H1 (cell line): ENCODE results near the gene P3H3. TPM values are rescaled to one million over a fixed set of nuclear protein-coding genes. Genes with fewer than 3 reads are reported as not detected.

Source experiments
- CTCF ChIA-PET: fragments of 300-600 bp; sonication (Branson Sonifier 250); formaldehyde crosslinking; loops from one replicate; lab custom pipeline; 2021; ENCODE audit not compliant: partially characterized antibody; lab: Charles Lee
- POLR2A ChIA-PET: fragments of 300-600 bp; sonication (Branson Sonifier 250); formaldehyde crosslinking; loops from one replicate; lab custom pipeline; 2021; ENCODE audit warnings: inconsistent platforms; ENCODE audit not compliant: partially characterized antibody; lab: Charles Lee
- DNase-seq, 2 experiments: peaks; one replicate each; pipeline versions ENCODE4 v3.0.0 to v3.0.0-alpha.2; 2010 to 2022; ENCODE audit warnings: low spot score in 2 of 2, low read depth in 1 of 2, mixed read lengths in 1 of 2
- FAIRE-seq: peaks from 2 replicates; lab custom pipeline; 2011; peaks lifted over from hg19 to GRCh38; lab: Jason Lieb, UNC
- H2AFZ ChIP-seq: 2 replicates; pipeline ENCODE4 v1.8.1; 2012; ENCODE audit warnings: low read length, inconsistent platforms
- H2AK5ac ChIP-seq: 2 replicates; pipeline ENCODE4 v1.6.1; 2013; ENCODE audit warnings: low read depth, low read length
- H2BK120ac ChIP-seq: replicated peaks from 2 replicates; pipeline ENCODE3; 2013; ENCODE audit warnings: low read depth, low read length, inconsistent platforms
- H2BK12ac ChIP-seq: 2 replicates; pipeline ENCODE4 v1.6.1; 2013; ENCODE audit warnings: low read depth, low read length
- H2BK15ac ChIP-seq: 2 replicates; pipeline ENCODE4 v1.6.1; 2013; ENCODE audit warnings: low read length
- H2BK20ac ChIP-seq: 2 replicates; pipeline ENCODE4 v1.6.1; 2013; ENCODE audit warnings: low read length
- H2BK5ac ChIP-seq: 2 replicates; pipeline ENCODE4 v1.6.1; 2013; ENCODE audit warnings: low read depth, low read length
- H3K14ac ChIP-seq: 2 replicates; pipeline ENCODE4 v1.6.1; 2013; ENCODE audit warnings: inconsistent platforms; ENCODE audit not compliant: insufficient read length
- H3K18ac ChIP-seq: 2 replicates; pipeline ENCODE4 v1.6.1; 2013; ENCODE audit warnings: low read length; ENCODE audit errors: extremely low read depth
- H3K23ac ChIP-seq: 2 replicates; pipeline ENCODE4 v1.6.1; 2013; ENCODE audit warnings: inconsistent platforms; ENCODE audit not compliant: insufficient read length
- H3K23me2 ChIP-seq: 2 replicates; pipeline ENCODE4 v1.6.1; 2013; ENCODE audit warnings: low read depth, low read length
- H3K27ac ChIP-seq: 2 replicates; pipeline ENCODE4 v1.6.1; 2011; ENCODE audit warnings: low read depth, low read length, inconsistent platforms
- H3K27me3 ChIP-seq, 4 experiments: replicated peaks in 1 of 4; 1 replicate in 1 of 4; 2 replicates in 3 of 4; pipeline versions ENCODE4 v1.6.1 to v1.8.1; 2011 to 2013; ENCODE audit warnings: low read length in 3 of 4, mild to moderate bottlenecking in 3 of 4, inconsistent platforms in 2 of 4, mixed read lengths in 2 of 4, moderate library complexity in 1 of 4; ENCODE audit not compliant: control insufficient read depth in 3 of 4, insufficient read depth in 3 of 4; ENCODE audit errors: extremely low read depth in 1 of 4
- H3K36me3 ChIP-seq, 4 experiments: 2 replicates each; pipeline versions ENCODE4 v1.6.1 to v1.8.1; 2011 to 2013; ENCODE audit warnings: mild to moderate bottlenecking in 4 of 4, low read length in 3 of 4, moderate library complexity in 2 of 4, control low read depth in 1 of 4, inconsistent platforms in 1 of 4; ENCODE audit not compliant: insufficient read depth in 4 of 4, control insufficient read depth in 2 of 4
- H3K4ac ChIP-seq: replicated peaks from 2 replicates; pipeline ENCODE3; 2013; ENCODE audit warnings: low read length, low read depth, mixed read lengths, inconsistent platforms; ENCODE audit not compliant: insufficient read length
- H3K4me1 ChIP-seq, 4 experiments: replicated peaks in 1 of 4; 1 replicate in 1 of 4; 2 replicates in 3 of 4; pipeline versions ENCODE4 v1.6.1 to v1.8.1; 2011 to 2013; ENCODE audit warnings: low read length in 3 of 4, inconsistent platforms in 2 of 4, mixed read lengths in 1 of 4; ENCODE audit not compliant: insufficient read depth in 4 of 4, control insufficient read depth in 3 of 4
- H3K4me2 ChIP-seq, 2 experiments: 2 replicates each; pipeline versions ENCODE4 v1.6.1 to v1.8.1; 2011 to 2013; ENCODE audit warnings: low read depth in 2 of 2, low read length in 2 of 2, control low read depth in 1 of 2, inconsistent platforms in 1 of 2, mild to moderate bottlenecking in 1 of 2; ENCODE audit not compliant: insufficient read depth in 1 of 2
- H3K4me3 ChIP-seq, 4 experiments: fragments of 200-600, 300-600 bp in 1 of 4; sonication (generic), shearing (Covaris generic), sonication (Bioruptor Twin) in 1 of 4; 2 replicates each; pipeline versions ENCODE4 v1.5.1 to v1.8.1; 2011 to 2016; ENCODE audit warnings: low read length in 4 of 4, low read depth in 3 of 4, control low read depth in 2 of 4, inconsistent platforms in 2 of 4, mild to moderate bottlenecking in 2 of 4, mixed read lengths in 1 of 4, moderate library complexity in 1 of 4; ENCODE audit not compliant: insufficient read depth in 2 of 4; ENCODE audit errors: extremely low read depth in 1 of 4
- H3K56ac ChIP-seq: replicated peaks from 2 replicates; pipeline ENCODE3; 2013; ENCODE audit warnings: low read depth, mild to moderate bottlenecking, mixed read lengths, low read length, inconsistent platforms; ENCODE audit not compliant: insufficient read length
- H3K79me1 ChIP-seq: 2 replicates; pipeline ENCODE4 v1.6.1; 2013; ENCODE audit warnings: low read depth, low read length, control low read depth
- H3K79me2 ChIP-seq, 2 experiments: 2 replicates each; pipeline versions ENCODE4 v1.6.1 to v1.8.1; 2012 to 2013; ENCODE audit warnings: low read length in 2 of 2, mild to moderate bottlenecking in 2 of 2, inconsistent platforms in 1 of 2; ENCODE audit not compliant: insufficient read depth in 2 of 2, control insufficient read depth in 1 of 2
- H3K9ac ChIP-seq, 4 experiments: replicated peaks in 1 of 4; 1 replicate in 1 of 4; 2 replicates in 3 of 4; pipeline versions ENCODE4 v1.6.1 to v1.8.1; 2011 to 2013; ENCODE audit warnings: low read depth in 3 of 4, low read length in 3 of 4, control low read depth in 2 of 4, mild to moderate bottlenecking in 2 of 4, moderate library complexity in 2 of 4, inconsistent platforms in 1 of 4; ENCODE audit errors: extremely low read depth in 1 of 4
- H3K9me3 ChIP-seq, 2 experiments: 2 replicates each; pipeline versions ENCODE4 v1.6.1 to v1.8.1; 2012 to 2013; ENCODE audit warnings: mild to moderate bottlenecking in 2 of 2, moderate library complexity in 2 of 2, control low read depth in 1 of 2, inconsistent platforms in 1 of 2, low read depth in 1 of 2, low read length in 1 of 2, mixed read lengths in 1 of 2; ENCODE audit not compliant: insufficient read depth in 2 of 2
- H4K20me1 ChIP-seq, 2 experiments: replicated peaks in 1 of 2; 2 replicates each; pipeline versions ENCODE3 to v1.8.1; 2011 to 2013; ENCODE audit warnings: inconsistent platforms in 2 of 2, low read length in 2 of 2, mild to moderate bottlenecking in 1 of 2; ENCODE audit not compliant: insufficient read depth in 2 of 2, control insufficient read depth in 1 of 2
- H4K5ac ChIP-seq: 2 replicates; pipeline ENCODE4 v1.6.1; 2013; ENCODE audit warnings: low read length, low read depth, mixed read lengths, inconsistent platforms; ENCODE audit not compliant: insufficient read length
- H4K8ac ChIP-seq: 2 replicates; pipeline ENCODE4 v1.8.0; 2013; ENCODE audit warnings: mild to moderate bottlenecking, moderate library complexity, low read length, inconsistent platforms; ENCODE audit not compliant: insufficient read depth; ENCODE audit errors: extremely low read depth
- H4K91ac ChIP-seq: replicated peaks from 2 replicates; pipeline ENCODE3; 2013; ENCODE audit warnings: low read length, mixed read lengths, inconsistent platforms; ENCODE audit not compliant: insufficient read length
- BACH1 ChIP-seq: IDR thresholded peaks from 2 replicates; pipeline ENCODE4 v1.6.1; 2012; ENCODE audit warnings: low read length, improper control_type of control experiment
- EP300 ChIP-seq, 2 experiments: IDR thresholded peaks; 1 replicate in 1 of 2; 2 replicates in 1 of 2; pipeline ENCODE4 v1.6.1; 2011 to 2012; ENCODE audit warnings: low read depth in 2 of 2, low read length in 2 of 2, mild to moderate bottlenecking in 2 of 2, borderline replicate concordance in 1 of 2, inconsistent platforms in 1 of 2, moderate library complexity in 1 of 2
- FOSL1 ChIP-seq: IDR thresholded peaks from 2 replicates; pipeline ENCODE4 v1.6.1; 2011; ENCODE audit warnings: mild to moderate bottlenecking, low read depth, low read length, moderate library complexity; ENCODE audit not compliant: insufficient read depth
- HDAC6 ChIP-seq: IDR thresholded peaks from one replicate; pipeline ENCODE4 v1.7.1; 2012; ENCODE audit warnings: low read depth, mild to moderate bottlenecking, inconsistent platforms, low read length, moderate library complexity
- KDM5A ChIP-seq: fragments of 200-600 bp; IDR thresholded peaks from 2 replicates; pipeline ENCODE4 v1.7.1; 2012; ENCODE audit warnings: mild to moderate bottlenecking, low read length, inconsistent platforms, mixed read lengths
- MAX ChIP-seq: IDR thresholded peaks from 2 replicates; pipeline ENCODE4 v1.6.1; 2012; ENCODE audit warnings: inconsistent platforms
- NANOG ChIP-seq: IDR thresholded peaks from 2 replicates; pipeline ENCODE4 v1.6.1; 2011; ENCODE audit warnings: low read length, low read depth, mild to moderate bottlenecking, inconsistent platforms; ENCODE audit not compliant: insufficient read depth, poor library complexity, severe bottlenecking
- PHF8 ChIP-seq: fragments of 200-600 bp; sonication (generic); conservative IDR thresholded peaks from 2 replicates; pipeline ENCODE4 v1.7.1; 2012; ENCODE audit warnings: low read depth, mild to moderate bottlenecking, inconsistent platforms, low read length, moderate library complexity
- POLR2A ChIP-seq, 2 experiments: IDR thresholded peaks; 1 replicate in 1 of 2; 2 replicates in 1 of 2; pipeline ENCODE4 v1.6.1; 2011; ENCODE audit warnings: low read depth in 2 of 2, low read length in 2 of 2, mild to moderate bottlenecking in 2 of 2; ENCODE audit errors: control extremely low read depth in 1 of 2
- SUZ12 ChIP-seq: fragments of 200-600 bp; sonication (generic); IDR thresholded peaks from 2 replicates; pipeline ENCODE4 v1.6.1; 2012; ENCODE audit warnings: mild to moderate bottlenecking, inconsistent platforms, low read length, moderate library complexity, mixed read lengths
- TCF12 ChIP-seq: IDR thresholded peaks from 2 replicates; pipeline ENCODE4 v1.6.1; 2011; ENCODE audit warnings: low read depth, mild to moderate bottlenecking, low read length
- WGBS, 2 experiments: shearing (Covaris generic) in 1 of 2; methylation state at CpG; one replicate each; pipeline versions ENCODE4 v1.1.6 to v1.1.7; 2013 to 2015; ENCODE audit warnings: low lambda C conversion rate in 2 of 2, mixed read lengths in 2 of 2, inconsistent platforms in 1 of 2, low coverage in 1 of 2, missing lambda C conversion rate in 1 of 2; ENCODE audit not compliant: insufficient replicate concordance in 2 of 2, insufficient coverage in 1 of 2, insufficient read length in 1 of 2; ENCODE audit errors: extremely low coverage in 1 of 2, missing lambda C conversion rate in 1 of 2; 5-methylcytosine and 5-hydroxymethylcytosine counted together
- polyA plus RNA-seq, 7 experiments: library from polyadenylated mRNA; depleted of rRNA in 3 of 7; stranded (reverse) in 5 of 7; unstranded in 2 of 7; fragments of >200 nt in 5 of 7; fragments of 200-250 nt in 2 of 7; gene quantifications; 1 replicate in 5 of 7; 2 replicates in 1 of 7; 4 replicates in 1 of 7; pipeline versions ENCODE4 v1.2.1 to v1.2.3, GENCODE V29; 2011 to 2013; ENCODE audit warnings: missing spikeins in 2 of 7, mixed read lengths in 2 of 7
- total RNA-seq: library from RNA; stranded (reverse); fragmentation: NEBNext Ultra II Directional; extraction: Animal tissue kit (Norgen Biotek cat#: 25700); gene quantifications from 2 replicates; pipeline ENCODE4 v1.2.1, GENCODE V29; 2021
- TF ChIP-seq, protein P1 (sequence below): IDR thresholded peaks from 2 replicates; pipeline ENCODE4 v1.6.1; 2011; ENCODE audit warnings: low read depth, mild to moderate bottlenecking, low read length; ENCODE audit not compliant: insufficient read depth

P3H3 gene
- total and polyA plus RNA-seq, 2 of the 8 experiments (the other 6 are each of a cell fraction or from before 2014, with no cell fraction given): 22.9 to 43.5 TPM

DNA sequence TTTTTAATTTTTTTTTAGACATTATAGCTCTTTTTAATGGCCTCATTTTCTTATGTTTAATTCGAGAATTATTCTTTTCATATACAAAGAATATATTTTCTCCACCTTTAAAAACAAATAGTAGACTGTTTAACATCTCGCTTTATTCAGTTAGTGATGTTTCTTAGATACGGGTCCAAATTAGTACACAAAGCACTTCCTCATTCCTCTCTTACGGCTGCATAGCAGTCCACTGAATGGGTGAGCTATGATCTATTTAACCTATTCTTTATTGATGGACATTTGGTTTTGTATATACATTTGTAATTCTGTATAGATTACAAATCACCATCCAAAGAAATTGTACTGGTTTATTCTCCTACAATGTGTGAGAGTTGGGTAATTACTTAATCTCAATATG is 14.8 kb upstream of the P3H3 start:
- H3K23ac ChIP-seq: no peak overlapping the region
- H3K4me1 ChIP-seq: peaks cover 0 to 14% (median 8%) of the 10 kb centered on the region in 4 experiments; a peak in 6 of 7 replicates
- peaks cover 0 to 6% of the 10 kb centered on the region in 2 experiments for H4K20me1 ChIP-seq
- H4K91ac ChIP-seq: no peak overlapping the region
- no peak overlapping the region for H2AFZ ChIP-seq
- H2BK20ac ChIP-seq: no peak overlapping the region
- H3K23me2 ChIP-seq: peaks cover 6% of the 10 kb centered on the region
- H2BK5ac ChIP-seq: no peak overlapping the region
- H3K18ac ChIP-seq: no peak overlapping the region
- no peak overlapping the region for H2AK5ac ChIP-seq
- H3K14ac ChIP-seq: no peak overlapping the region
- H2BK12ac ChIP-seq: no peak overlapping the region
- no peak for DNase-seq
- no peak for FAIRE-seq
- no peaks in the 10 kb centered on the region for H3K79me2 ChIP-seq
- 84% methylated on average over 4 of the region's 4 CpGs; no CpG with 5 or more reads in 1 of the 2 experiments for WGBS, 2 experiments
- H2BK120ac ChIP-seq: no peak overlapping the region
- H3K27ac ChIP-seq: no peak overlapping the region
- H3K4me2 ChIP-seq: no peak overlapping the region
- no peak overlapping the region for H4K8ac ChIP-seq
- no peak overlapping the region for H4K5ac ChIP-seq
- H3K9ac ChIP-seq: no peak overlapping the region
- H3K36me3 ChIP-seq: no peaks in the 10 kb centered on the region; a peak in 1 of 8 replicates
- no peak overlapping the region for H2BK15ac ChIP-seq
- H3K79me1 ChIP-seq: no peaks in the 10 kb centered on the region
- no peak overlapping the region for H3K4me3 ChIP-seq
- H3K9me3 ChIP-seq: peaks cover 0 to 2% of the 10 kb centered on the region in 2 experiments; a peak in 1 of 4 replicates
- peaks cover 0 to 2% (median 0%) of the 10 kb centered on the region in 4 experiments; a peak in 3 of 7 replicates for H3K27me3 ChIP-seq
- H3K56ac ChIP-seq: no peak overlapping the region
- no peak overlapping the region for H3K4ac ChIP-seq
- ChIA-PET CTCF (interaction anchor here (0.9 to 6.4 kb wide), 4 partner anchors 11 to 42 kb away, joined by 3 to 45 read pairs (median 4); no protein-coding TSS in a partner anchor), POLR2A (interaction anchor here (1.0 to 2.9 kb wide), 7 partner anchors 12 to 47 kb away, joined by 3 to 9 read pairs (median 4); partner anchors contain the start of genes CD4, P3H3 and PTMS)
- no peak for TF ChIP-seq FOSL1
- TF ChIP-seq PHF8: no peak
- TF ChIP-seq POLR2A (IDR thresholded peaks at IDR 0.05; ENCODE audit: control extremely low read depth in 1 of 2, low read depth in 2 of 2, low read length in 2 of 2): no peak
- no peak for TF ChIP-seq TCF12
- TF ChIP-seq SUZ12: no peak
- no peak for TF ChIP-seq BACH1
- TF ChIP-seq, protein P1, sequence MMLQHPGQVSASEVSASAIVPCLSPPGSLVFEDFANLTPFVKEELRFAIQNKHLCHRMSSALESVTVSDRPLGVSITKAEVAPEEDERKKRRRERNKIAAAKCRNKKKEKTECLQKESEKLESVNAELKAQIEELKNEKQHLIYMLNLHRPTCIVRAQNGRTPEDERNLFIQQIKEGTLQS: no peak
- no peak for TF ChIP-seq HDAC6
- no peak for TF ChIP-seq MAX
- no peak for TF ChIP-seq EP300 (IDR thresholded peaks at IDR 0.05; ENCODE audit: borderline replicate concordance in 1 of 2, low read depth in 2 of 2, low read length in 2 of 2)
- no peak for TF ChIP-seq KDM5A
- TF ChIP-seq NANOG: no peak
